Osteocyte (in vitro differentiated cells): ENCODE measurements around the gene FXN. TPM values are rescaled to one million over a fixed set of nuclear protein-coding genes. Genes with fewer than 3 reads are reported as not detected.

Source experiments
- DNase-seq: peaks from one replicate; pipeline ENCODE4 v3.0.0; 2021; ENCODE audit warnings: mixed read lengths; ENCODE audit not compliant: unreplicated experiment; ENCODE audit errors: extremely low spot score
- H3K27ac Mint-ChIP-seq: one replicate; pipeline ENCODE4 v1.8.0; 2021; ENCODE audit warnings: mild to moderate bottlenecking, mixed read lengths; ENCODE audit not compliant: unreplicated experiment
- H3K27me3 Mint-ChIP-seq: one replicate; pipeline ENCODE4 v1.8.0; 2021; ENCODE audit warnings: mixed read lengths; ENCODE audit not compliant: unreplicated experiment
- H3K36me3 Mint-ChIP-seq: one replicate; pipeline ENCODE4 v1.8.0; 2021; ENCODE audit warnings: mixed read lengths; ENCODE audit not compliant: unreplicated experiment
- H3K4me1 Mint-ChIP-seq: one replicate; pipeline ENCODE4 v1.8.0; 2021; ENCODE audit warnings: mixed read lengths; ENCODE audit not compliant: unreplicated experiment
- H3K4me3 Mint-ChIP-seq: one replicate; pipeline ENCODE4 v1.8.0; 2021; ENCODE audit warnings: mild to moderate bottlenecking, moderate library complexity, mixed read lengths; ENCODE audit not compliant: unreplicated experiment
- H3K9me3 Mint-ChIP-seq: one replicate; pipeline ENCODE4 v1.8.0; 2021; ENCODE audit warnings: mixed read lengths; ENCODE audit not compliant: unreplicated experiment
- CTCF ChIP-seq: fragments of 200-600 bp; sonication (generic); IDR thresholded peaks from 2 replicates; pipeline ENCODE4 v1.5.0; 2021; ENCODE audit warnings: antibody characterized with exemption, mild to moderate bottlenecking, moderate library complexity
- total RNA-seq: library from RNA; stranded (reverse); gene quantifications from 2 replicates; pipeline ENCODE4 v1.2.1, GENCODE V29; 2021

FXN gene
- total RNA-seq, 1 donor from 2014 or later = 9.8 TPM

- Mint-ChIP-seq H3K4me3 (no peak overlapping the region), H3K36me3 (peaks cover 6% of the 10 kb centered on the region), H3K9me3 (no peaks in the 10 kb centered on the region), H3K4me1 (no peaks in the 10 kb centered on the region), H3K27me3 (no peaks in the 10 kb centered on the region), H3K27ac (no peak overlapping the region)
- DNase-seq = no peak
- no peak for TF ChIP-seq CTCF
Observed at GRCh38 chr9:69065660-69066059, 30.1 kb downstream of the FXN start.

GRCh38 chr9:69066955-69067354 is 31.4 kb downstream of the FXN start:
- no peaks in the 10 kb centered on the region for H3K9me3 Mint-ChIP-seq
- no peaks in the 10 kb centered on the region for H3K27me3 Mint-ChIP-seq
- no peak for TF ChIP-seq CTCF
- no peak overlapping the region for H3K4me3 Mint-ChIP-seq
- DNase-seq = no peak
- peaks cover 6% of the 10 kb centered on the region for H3K36me3 Mint-ChIP-seq
- no peak overlapping the region for H3K27ac Mint-ChIP-seq
- H3K4me1 Mint-ChIP-seq = no peaks in the 10 kb centered on the region

GRCh38 chr9:69070201-69070600 is 34.6 kb downstream of the FXN start:
- no peak for TF ChIP-seq CTCF
- no peaks in the 10 kb centered on the region for H3K27me3 Mint-ChIP-seq
- H3K4me1 Mint-ChIP-seq = no peaks in the 10 kb centered on the region
- no peaks in the 10 kb centered on the region for H3K9me3 Mint-ChIP-seq
- H3K36me3 Mint-ChIP-seq = peaks cover 10% of the 10 kb centered on the region
- no peak for DNase-seq
- H3K27ac Mint-ChIP-seq = no peak overlapping the region
- no peak overlapping the region for H3K4me3 Mint-ChIP-seq

GRCh38 chr9:69071059-69071458 is 35.5 kb downstream of the FXN start:
- no peaks in the 10 kb centered on the region for H3K4me1 Mint-ChIP-seq
- DNase-seq = no peak
- peaks cover 10% of the 10 kb centered on the region for H3K36me3 Mint-ChIP-seq
- no peak overlapping the region for H3K27ac Mint-ChIP-seq
- no peaks in the 10 kb centered on the region for H3K27me3 Mint-ChIP-seq
- no peak for TF ChIP-seq CTCF
- no peaks in the 10 kb centered on the region for H3K9me3 Mint-ChIP-seq
- no peak overlapping the region for H3K4me3 Mint-ChIP-seq

GRCh38 chr9:69073103-69073502 is 37.6 kb downstream of the FXN start:
- H3K27me3 Mint-ChIP-seq = no peaks in the 10 kb centered on the region
- H3K27ac Mint-ChIP-seq = no peak overlapping the region
- no peak overlapping the region for H3K4me3 Mint-ChIP-seq
- peaks cover 4% of the 10 kb centered on the region for H3K4me1 Mint-ChIP-seq
- peaks cover 3% of the 10 kb centered on the region for H3K36me3 Mint-ChIP-seq
- H3K9me3 Mint-ChIP-seq = no peaks in the 10 kb centered on the region
- TF ChIP-seq CTCF = no peak
- no peak for DNase-seq
